Lower lobe of right lung (tissue), 2 donors: ENCODE measurements around the gene ZNF284. TPM values are rescaled to one million over a fixed set of nuclear protein-coding genes. Genes with fewer than 3 reads are reported as not detected.
A peak's percentile ranks its signal among the peaks of the same experiment; 100 is the strongest.

Experiments used
- ATAC-seq, 2 donors: fragments of 200-7000 bp; cut with Tn5 transposase; one replicate each; pipeline ENCODE4 v1.9.1; 2020 to 2022; ENCODE audit warnings: mild to moderate bottlenecking in 2 of 2, moderate library complexity in 2 of 2
- DNase-seq: peaks from one replicate; pipeline ENCODE4 v3.0.0-alpha.2; 2020
- H3K27ac ChIP-seq: fragments of 200-600 bp; one replicate; pipeline ENCODE4 v1.8.0; 2022
- H3K27me3 ChIP-seq: fragments of 200-600 bp; one replicate; pipeline ENCODE4 v1.8.0; 2022; ENCODE audit warnings: low read depth
- H3K36me3 ChIP-seq: fragments of 200-600 bp; one replicate; pipeline ENCODE4 v1.8.0; 2022; ENCODE audit warnings: mild to moderate bottlenecking
- H3K4me1 ChIP-seq: fragments of 200-600 bp; one replicate; pipeline ENCODE4 v1.8.0; 2022
- H3K4me3 ChIP-seq: fragments of 200-600 bp; one replicate; pipeline ENCODE4 v1.8.0; 2022; ENCODE audit warnings: mild to moderate bottlenecking
- H3K9me3 ChIP-seq: fragments of 200-600 bp; one replicate; pipeline ENCODE4 v1.8.0; 2022
- intact Hi-C: fragments of 100-400 bp; cut with DNase I; formaldehyde crosslinking; loops from one replicate; pipeline ENCODE4 v1.11.0; 2022
- total RNA-seq: library from RNA; stranded (reverse); fragmentation: NEBNext Ultra II Directional; extraction: Animal tissue kit (Norgen Biotek cat#: 25700); gene quantifications from one replicate; pipeline ENCODE4 v1.2.1, GENCODE V29; 2021
- TF ChIP-seq, protein P1 (sequence below): fragments of 200-600 bp; IDR thresholded peaks from one replicate; pipeline ENCODE4 v1.8.0; 2022; ENCODE audit warnings: antibody characterized with exemption, mild to moderate bottlenecking
- donor health status: DM: no; HTN: yes; CAD: no; lungs with severe emphysema.

ZNF284 gene
- total RNA-seq, 1 donor from 2014 or later: 2.4 TPM

DNA sequence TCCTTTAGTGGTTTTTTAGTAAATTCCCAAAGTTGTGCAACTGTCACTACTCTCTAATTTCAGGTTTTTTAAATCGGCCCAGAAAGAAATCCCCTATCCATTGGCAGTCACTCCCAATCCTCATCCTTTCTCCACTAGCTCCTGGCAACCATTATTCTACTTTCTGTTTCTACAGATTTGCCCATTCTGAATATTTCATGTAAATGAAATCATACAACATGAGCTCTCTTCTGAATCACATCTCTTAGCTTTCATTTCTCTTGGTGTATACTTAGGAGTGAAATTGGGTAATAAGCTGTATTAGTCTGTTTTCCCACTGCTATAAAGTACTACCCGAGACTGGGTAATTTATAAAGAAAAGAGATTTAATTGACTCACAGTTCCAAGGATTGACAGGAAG is 29.8 kb upstream of the ZNF284 start:
- intact Hi-C loops: no loop called here
- no peaks in the 10 kb centered on the region for H3K36me3 ChIP-seq
- H3K4me1 ChIP-seq: no peaks in the 10 kb centered on the region
- no peak for ATAC-seq
- peaks cover 4% of the 10 kb centered on the region for H3K27me3 ChIP-seq
- no peak overlapping the region for H3K4me3 ChIP-seq
- peaks cover 19% of the 10 kb centered on the region for H3K9me3 ChIP-seq
- DNase-seq: no peak
- TF ChIP-seq, protein P1, sequence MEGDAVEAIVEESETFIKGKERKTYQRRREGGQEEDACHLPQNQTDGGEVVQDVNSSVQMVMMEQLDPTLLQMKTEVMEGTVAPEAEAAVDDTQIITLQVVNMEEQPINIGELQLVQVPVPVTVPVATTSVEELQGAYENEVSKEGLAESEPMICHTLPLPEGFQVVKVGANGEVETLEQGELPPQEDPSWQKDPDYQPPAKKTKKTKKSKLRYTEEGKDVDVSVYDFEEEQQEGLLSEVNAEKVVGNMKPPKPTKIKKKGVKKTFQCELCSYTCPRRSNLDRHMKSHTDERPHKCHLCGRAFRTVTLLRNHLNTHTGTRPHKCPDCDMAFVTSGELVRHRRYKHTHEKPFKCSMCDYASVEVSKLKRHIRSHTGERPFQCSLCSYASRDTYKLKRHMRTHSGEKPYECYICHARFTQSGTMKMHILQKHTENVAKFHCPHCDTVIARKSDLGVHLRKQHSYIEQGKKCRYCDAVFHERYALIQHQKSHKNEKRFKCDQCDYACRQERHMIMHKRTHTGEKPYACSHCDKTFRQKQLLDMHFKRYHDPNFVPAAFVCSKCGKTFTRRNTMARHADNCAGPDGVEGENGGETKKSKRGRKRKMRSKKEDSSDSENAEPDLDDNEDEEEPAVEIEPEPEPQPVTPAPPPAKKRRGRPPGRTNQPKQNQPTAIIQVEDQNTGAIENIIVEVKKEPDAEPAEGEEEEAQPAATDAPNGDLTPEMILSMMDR: no peak
- no peak overlapping the region for H3K27ac ChIP-seq

DNA sequence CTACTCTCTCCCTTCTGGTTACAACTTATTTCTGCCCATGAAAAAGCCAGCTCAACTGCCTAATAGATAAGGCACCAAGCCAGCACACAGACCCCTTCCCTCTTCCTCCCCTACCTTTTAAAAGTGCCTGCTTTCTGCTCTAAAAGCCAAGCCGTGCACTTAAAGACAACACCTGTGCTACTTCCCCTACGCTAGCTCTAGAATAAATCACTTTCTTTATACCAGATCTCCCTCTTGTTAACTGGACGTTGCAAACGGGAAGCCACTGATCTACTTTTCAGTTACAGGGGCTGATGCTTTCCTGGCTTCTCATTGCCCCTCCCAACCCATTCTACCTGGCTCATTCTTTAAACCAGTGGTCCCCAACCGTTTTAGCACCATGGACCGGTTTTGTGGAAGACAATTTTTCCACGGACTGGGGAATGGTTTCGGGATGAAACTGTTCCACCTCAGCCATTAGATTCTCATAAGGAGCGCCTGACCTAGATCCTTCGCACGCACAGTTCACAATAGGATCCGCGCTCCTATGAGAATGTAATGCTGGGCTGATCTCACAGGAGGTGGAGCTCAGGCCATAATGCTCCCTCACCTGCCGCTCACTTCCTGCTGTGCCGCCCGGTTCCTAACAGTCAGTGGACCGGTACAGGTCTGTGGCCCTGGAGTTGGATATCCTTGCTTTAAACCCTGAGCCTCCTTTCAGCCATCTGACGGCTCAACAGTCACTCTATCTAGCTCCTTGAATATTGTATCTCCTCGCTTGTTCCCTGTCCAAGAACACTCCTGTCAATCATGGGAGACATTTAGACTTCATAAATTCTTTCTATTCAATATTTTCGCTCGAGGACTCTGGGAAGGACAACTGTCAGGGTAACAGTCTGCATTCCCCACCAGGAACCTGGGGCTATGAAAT is 21.0 kb upstream of the ZNF284 start:
- DNase-seq: no peak
- Histone ChIP-seq H3K9me3 (no peaks in the 10 kb centered on the region), H3K36me3 (no peaks in the 10 kb centered on the region), H3K27me3 (peaks cover 3% of the 10 kb centered on the region), H3K4me1 (peaks cover 17% of the 10 kb centered on the region), H3K27ac (peak overlapping the region; percentile 72), H3K4me3 (peak overlapping the region; percentile 72)
- peak; percentile 18 to 53 for ATAC-seq
- TF ChIP-seq, protein P1: no peak
- intact Hi-C loops: no loop called here

DNA sequence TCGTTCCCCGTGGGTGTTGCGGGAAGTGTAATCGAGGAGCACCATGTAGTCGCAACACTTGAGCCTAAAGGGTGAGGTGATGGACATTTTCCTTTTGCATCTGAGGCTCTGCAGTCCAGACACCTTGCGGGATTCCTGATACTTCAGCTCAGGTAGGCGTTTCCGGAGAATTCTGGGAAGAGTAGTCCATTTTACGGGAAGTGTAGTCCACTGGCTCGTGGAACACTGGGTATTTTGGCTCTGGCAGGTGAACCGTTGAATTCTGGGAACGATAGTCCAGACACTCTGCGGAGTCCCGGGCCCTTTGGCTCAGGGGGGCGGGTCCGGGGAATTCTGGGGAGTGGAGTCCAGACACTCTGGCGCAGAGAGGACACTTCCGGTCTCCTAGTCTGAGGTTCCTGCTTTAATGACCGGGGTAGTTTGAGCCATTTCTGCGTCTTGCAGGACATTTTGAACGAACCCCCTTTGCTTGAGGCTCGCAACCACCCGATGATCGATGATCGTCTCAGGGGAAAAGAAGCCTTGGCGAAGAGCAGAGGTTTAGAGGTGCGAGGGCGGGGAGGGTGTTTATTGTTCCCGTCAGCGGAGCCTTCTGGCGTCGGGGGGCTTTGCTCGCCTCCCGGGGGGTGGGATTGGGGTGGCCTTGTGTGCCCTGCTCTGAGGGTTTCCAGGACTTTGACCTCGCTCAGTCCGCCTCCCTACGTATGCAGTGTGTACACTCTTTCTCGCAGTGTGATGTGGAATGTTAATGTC is 20.1 kb upstream of the ZNF284 start, which contains the start of gene ZNF223:
Gene ZNF223 (plus strand): TSS at position 387 of the 753 bp plus-strand sequence. CDS start 3,141 bp downstream, outside the sequence.
- Histone ChIP-seq H3K4me3 (peak within 1 kb of the TSS; percentile 72), H3K9me3 (no peaks in the 10 kb centered on the region), H3K36me3 (no peaks in the 10 kb centered on the region), H3K27ac (peak within 1 kb of the TSS; percentile 72), H3K27me3 (no peaks in the 10 kb centered on the region), H3K4me1 (peaks cover 17% of the 10 kb centered on the region)
- intact Hi-C loops: no loop called here
- TF ChIP-seq, protein P1: no peak
- ATAC-seq: peak; percentile 100
- peak; percentile 95 for DNase-seq

DNA sequence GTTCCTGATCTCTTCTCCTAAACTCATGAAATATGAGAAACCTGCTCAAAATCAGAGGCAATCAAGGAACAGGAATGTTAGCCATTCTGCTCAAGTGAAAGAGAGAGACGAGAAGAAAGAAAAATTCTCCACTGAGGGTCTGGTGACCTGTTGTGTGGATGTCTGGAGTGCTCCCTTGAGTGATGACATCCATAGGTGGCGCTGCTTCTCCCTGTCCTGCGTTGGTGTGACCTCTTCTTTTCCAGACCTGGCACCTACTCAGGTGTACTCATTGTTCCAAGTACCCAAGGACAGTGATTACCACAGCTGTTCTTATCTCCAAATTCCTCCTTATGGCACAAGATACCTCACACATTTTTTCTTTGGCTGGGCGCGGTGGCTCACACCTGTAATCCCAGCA is 16.1 kb upstream of the ZNF284 start:
- no peaks in the 10 kb centered on the region for H3K9me3 ChIP-seq
- H3K27me3 ChIP-seq: no peaks in the 10 kb centered on the region
- no peak for DNase-seq
- ATAC-seq: no peak
- H3K4me1 ChIP-seq: peaks cover 15% of the 10 kb centered on the region
- peaks cover 37% of the 10 kb centered on the region for H3K36me3 ChIP-seq
- no peak overlapping the region for H3K27ac ChIP-seq
- H3K4me3 ChIP-seq: no peak overlapping the region
- intact Hi-C loops: no loop called here
- TF ChIP-seq, protein P1: no peak

DNA sequence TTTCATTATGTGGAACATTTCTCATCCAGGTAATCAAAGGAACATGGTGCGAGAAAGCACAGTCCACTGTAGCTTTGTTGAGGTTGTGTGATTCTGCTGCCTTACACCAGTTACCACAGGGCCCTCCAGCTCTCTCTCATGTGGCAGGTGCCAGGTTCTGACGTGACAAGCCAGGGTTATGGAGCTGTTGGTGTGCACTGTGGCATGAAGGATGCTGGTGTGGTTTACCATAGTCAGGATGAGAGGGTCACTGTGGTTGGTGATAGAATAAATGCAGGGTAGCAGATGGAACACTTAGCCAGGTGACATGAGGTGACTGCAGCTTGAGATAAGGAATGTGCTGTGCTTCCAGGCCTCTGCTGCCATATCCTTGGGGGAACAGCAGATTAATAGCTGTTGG is 12.7 kb upstream of the ZNF284 start:
- TF ChIP-seq, protein P1: no peak
- Histone ChIP-seq H3K4me1 (no peaks in the 10 kb centered on the region), H3K9me3 (peaks cover 8% of the 10 kb centered on the region), H3K27ac (no peak overlapping the region), H3K36me3 (peaks cover 69% of the 10 kb centered on the region), H3K4me3 (no peak overlapping the region), H3K27me3 (no peaks in the 10 kb centered on the region)
- no peak for ATAC-seq
- intact Hi-C loops: no loop called here
- DNase-seq: no peak
